Ascending aorta (tissue), 2 donors: ENCODE measurements around the gene AXIN2. TPM values are rescaled to one million over a fixed set of nuclear protein-coding genes. Genes with fewer than 3 reads are reported as not detected.

Experiments
- DNase-seq, 2 donors: peaks; one replicate each; pipeline ENCODE4 v3.0.0-alpha.2; 2019; ENCODE audit warnings: low spot score in 2 of 2
- H3K27ac ChIP-seq, 2 donors: fragments of 200-600 bp; sonication (generic); one replicate each; pipeline ENCODE4 v1.5.1; 2016 to 2017; ENCODE audit warnings: mild to moderate bottlenecking in 1 of 2
- H3K27me3 ChIP-seq: fragments of 200-600 bp; sonication (generic); one replicate; pipeline ENCODE4 v1.5.1; 2017
- H3K36me3 ChIP-seq, 2 donors: fragments of 200-600 bp; sonication (generic); one replicate each; pipeline ENCODE4 v1.5.1; 2016
- H3K4me1 ChIP-seq, 2 donors: fragments of 200-600 bp; sonication (generic); one replicate each; pipeline ENCODE4 v1.5.1; 2016 to 2017; ENCODE audit warnings: mild to moderate bottlenecking in 1 of 2
- H3K4me3 ChIP-seq, 2 donors: fragments of 200-600 bp; sonication (generic); one replicate each; pipeline ENCODE4 v1.5.1; 2016 to 2017; ENCODE audit warnings: mild to moderate bottlenecking in 1 of 2
- H3K9me3 ChIP-seq, 2 donors: fragments of 200-600 bp; sonication (generic); one replicate each; pipeline ENCODE4 v1.5.1; 2016
- CTCF ChIP-seq, 3 experiments: fragments of 200-600 bp in 2 of 3; fragments of 450-650 bp in 1 of 3; sonication (generic) in 2 of 3; IDR thresholded peaks; one replicate each; pipeline ENCODE4 v1.5.1; 2016 to 2019; ENCODE audit warnings: antibody characterized with exemption in 3 of 3, mild to moderate bottlenecking in 1 of 3, moderate library complexity in 1 of 3
- intact Hi-C: fragments of 100-400 bp; cut with DNase I; formaldehyde crosslinking; loops from one replicate; pipeline ENCODE4 v1.15.1; 2023
- total RNA-seq: library from RNA; depleted of rRNA; stranded (reverse); fragments of >200 nt; gene quantifications from one replicate; pipeline ENCODE4 v1.1.0, GENCODE V29; 2016

Gene AXIN2
- total RNA-seq, 1 donor from 2014 or later = 27.5 TPM

DNA sequence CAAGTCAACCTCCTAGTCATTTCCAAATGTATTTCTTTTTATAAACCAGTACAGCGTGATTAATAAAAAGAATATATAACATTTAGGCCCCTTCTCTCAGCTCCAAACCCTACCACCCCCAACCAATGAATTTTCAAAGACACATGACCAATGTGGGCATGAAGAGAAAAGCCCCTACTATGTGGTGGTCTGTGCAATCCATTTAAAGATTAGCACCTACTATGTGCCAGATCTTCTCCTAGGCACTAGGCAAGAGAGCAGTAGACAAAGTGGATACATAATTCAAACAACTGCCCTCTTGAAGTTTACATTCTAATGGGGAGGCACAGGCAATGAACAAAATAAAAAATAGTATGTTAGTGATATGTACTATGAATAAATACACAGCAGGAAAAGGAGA is 19.4 kb downstream of the AXIN2 start:
- Histone ChIP-seq H3K27ac (no peak overlapping the region), H3K27me3 (no peaks in the 10 kb centered on the region), H3K4me3 (no peak overlapping the region), H3K9me3 (no peaks in the 10 kb centered on the region), H3K36me3 (peaks cover 21 to 28% of the 10 kb centered on the region in 2 donors), H3K4me1 (peaks cover 4 to 14% of the 10 kb centered on the region in 2 donors)
- TF ChIP-seq CTCF (IDR thresholded peaks at IDR 0.05) = no peak
- intact Hi-C loops = no loop called here
- DNase-seq = no peak

DNA sequence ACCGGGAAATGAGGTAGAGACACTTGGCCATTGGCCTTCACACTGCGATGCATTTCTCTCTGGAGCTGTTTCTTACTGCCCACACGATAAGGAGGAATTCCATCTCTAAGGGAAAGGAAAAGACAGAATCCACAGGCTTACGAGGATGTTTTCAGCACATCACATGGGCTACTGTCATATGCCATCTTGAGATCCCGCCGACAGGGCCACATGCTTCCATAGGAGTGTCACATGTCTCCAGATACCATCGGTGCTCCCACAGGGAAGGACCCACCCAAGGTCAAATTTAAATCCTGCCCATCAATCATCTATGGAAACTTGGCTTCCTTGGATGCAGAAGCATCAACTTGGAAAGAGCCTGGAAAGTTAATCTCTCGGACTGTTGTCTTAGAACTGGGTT is 20.0 kb downstream of the AXIN2 start:
- Histone ChIP-seq H3K4me3 (no peak overlapping the region), H3K9me3 (no peaks in the 10 kb centered on the region), H3K4me1 (peaks cover 0 to 9% of the 10 kb centered on the region in 2 donors), H3K27me3 (no peaks in the 10 kb centered on the region), H3K36me3 (peaks cover 23 to 32% of the 10 kb centered on the region in 2 donors), H3K27ac (no peak overlapping the region)
- intact Hi-C loops = no loop called here
- DNase-seq = no peak
- no peak for TF ChIP-seq CTCF (IDR thresholded peaks at IDR 0.05)

DNA sequence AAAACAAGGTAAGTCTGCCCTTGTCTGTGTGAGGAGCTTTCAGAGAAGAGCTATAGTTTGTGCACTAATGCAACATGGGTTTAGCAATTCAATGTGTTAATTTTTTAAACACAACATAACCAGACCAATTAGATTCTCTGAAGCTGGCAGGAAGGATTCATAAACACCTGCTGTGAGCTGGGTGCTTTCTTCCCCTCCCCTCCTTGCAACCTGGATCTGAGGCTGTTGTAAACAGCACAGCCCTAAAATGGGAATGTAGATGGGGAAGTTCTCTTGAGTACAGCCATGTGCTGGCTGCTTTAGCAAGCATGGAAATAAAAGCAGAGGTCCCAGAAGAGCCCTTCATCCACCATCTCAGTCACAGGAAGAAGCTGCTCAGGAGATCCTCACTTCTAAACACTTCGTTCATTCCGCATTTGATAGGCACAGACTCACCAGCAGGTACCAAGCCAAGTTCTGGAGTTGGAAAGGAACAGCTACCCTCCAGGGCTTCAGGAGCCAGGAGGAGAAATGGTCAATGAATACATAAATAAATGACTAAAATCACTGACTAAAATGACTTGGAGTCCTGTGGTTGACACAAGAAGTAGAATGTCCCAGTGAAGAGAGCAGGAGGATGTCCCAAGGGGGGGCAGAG is 21.7 kb downstream of the AXIN2 start:
- no peak for TF ChIP-seq CTCF (IDR thresholded peaks at IDR 0.05)
- Histone ChIP-seq H3K36me3 (peaks cover 31 to 49% of the 10 kb centered on the region in 2 donors), H3K27me3 (no peaks in the 10 kb centered on the region), H3K9me3 (no peaks in the 10 kb centered on the region), H3K27ac (no peak overlapping the region), H3K4me1 (peaks cover 0 to 9% of the 10 kb centered on the region in 2 donors), H3K4me3 (no peak overlapping the region)
- no peak for DNase-seq
- intact Hi-C loops = no loop called here

DNA sequence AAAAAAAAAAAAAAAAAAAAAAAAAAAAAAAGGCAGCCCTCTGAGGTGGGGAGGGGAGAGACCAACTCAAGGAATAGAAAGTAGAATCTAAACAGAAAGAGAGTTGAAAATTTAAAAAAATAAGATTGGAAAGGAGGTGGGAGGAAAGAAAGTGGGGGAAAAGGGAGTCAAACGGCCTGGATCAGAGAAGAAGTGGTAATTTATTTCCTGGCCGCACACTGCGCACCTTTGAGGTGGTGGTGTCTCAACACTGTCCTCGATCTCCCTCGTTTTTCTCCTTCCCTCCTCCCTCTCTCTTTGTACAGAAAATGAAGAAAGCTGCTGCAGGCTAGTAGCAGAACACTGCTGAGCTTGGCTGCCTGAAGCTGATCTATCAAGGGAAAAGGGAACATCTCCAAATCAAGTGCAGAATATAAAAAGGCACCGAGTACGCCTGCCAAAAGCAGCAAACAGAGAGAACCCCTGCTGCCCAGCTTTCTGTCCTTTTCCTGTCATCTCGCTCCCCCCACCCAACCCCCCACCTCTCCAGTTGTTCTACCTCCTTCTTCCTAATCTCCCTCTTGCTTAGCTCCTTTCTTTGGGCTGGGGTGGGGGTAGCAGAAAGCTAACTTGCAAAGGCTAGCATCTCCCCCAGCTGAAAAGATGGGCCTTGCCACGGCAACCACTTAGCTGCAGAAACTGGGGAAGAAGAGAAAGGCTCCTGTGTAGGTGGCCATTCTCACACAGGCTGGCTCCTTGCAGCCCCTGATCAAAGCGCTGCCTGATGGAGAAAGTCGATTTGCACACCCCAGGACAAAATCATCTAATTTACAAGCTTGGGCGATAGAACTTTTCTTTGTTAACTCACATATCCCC is 22.5 kb downstream of the AXIN2 start:
- no peaks in the 10 kb centered on the region for H3K9me3 ChIP-seq
- no peak for TF ChIP-seq CTCF (IDR thresholded peaks at IDR 0.05)
- H3K4me3 ChIP-seq = no peak overlapping the region
- no peaks in the 10 kb centered on the region for H3K27me3 ChIP-seq
- peaks cover 0 to 9% of the 10 kb centered on the region in 2 donors for H3K4me1 ChIP-seq
- intact Hi-C loops = no loop called here
- no peak for DNase-seq
- no peak overlapping the region for H3K27ac ChIP-seq
- H3K36me3 ChIP-seq = peaks cover 34 to 58% of the 10 kb centered on the region in 2 donors

DNA sequence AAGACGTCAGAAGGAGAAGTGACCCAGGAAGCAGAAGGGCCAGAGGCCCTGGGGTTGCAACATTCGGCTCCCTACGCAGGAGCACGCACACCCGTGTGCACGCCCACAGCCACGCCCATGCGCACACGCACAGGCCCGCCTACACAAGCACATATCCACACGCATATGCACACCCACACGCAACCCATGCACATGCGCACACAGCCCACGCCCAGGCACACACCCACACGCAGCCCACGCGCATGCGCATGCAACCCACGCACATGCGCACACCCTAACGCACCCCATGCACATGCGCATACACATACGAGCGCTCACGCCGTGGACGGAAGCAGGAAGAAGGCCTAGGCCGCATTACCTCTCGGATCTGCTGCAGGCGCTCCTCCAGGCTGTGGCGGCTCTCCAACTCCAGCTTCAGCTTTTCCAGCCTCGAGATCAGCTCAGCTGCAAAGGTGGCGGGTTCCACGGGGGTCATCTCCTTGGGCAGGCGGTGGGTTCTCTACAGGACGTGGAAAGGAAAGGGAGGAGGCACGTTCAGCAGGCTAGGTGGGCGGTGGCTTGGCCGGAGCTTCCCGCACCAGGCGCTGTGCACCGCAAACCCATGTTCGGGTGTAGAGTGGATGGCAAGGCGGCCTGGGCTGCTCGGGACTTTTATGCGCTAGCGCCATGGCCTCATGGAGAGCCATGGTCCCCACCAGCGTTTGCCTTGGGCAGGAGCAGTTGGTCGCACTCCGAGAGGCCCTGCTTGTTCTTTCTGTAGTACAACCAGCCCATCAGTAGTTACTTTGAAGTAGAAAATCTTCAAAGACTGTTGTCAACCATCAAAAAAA is 23.4 kb downstream of the AXIN2 start:
- H3K4me3 ChIP-seq = no peak overlapping the region
- intact Hi-C loops = loop anchor here (2.0 kb wide), 1 partner anchor 15 kb away; no protein-coding TSS in a partner anchor
- H3K9me3 ChIP-seq = no peaks in the 10 kb centered on the region
- peaks cover 0 to 15% of the 10 kb centered on the region in 2 donors for H3K4me1 ChIP-seq
- peaks cover 39 to 66% of the 10 kb centered on the region in 2 donors for H3K36me3 ChIP-seq
- no peak overlapping the region for H3K27ac ChIP-seq
- no peaks in the 10 kb centered on the region for H3K27me3 ChIP-seq
- DNase-seq = no peak
- TF ChIP-seq CTCF (IDR thresholded peaks at IDR 0.05) = no peak
